Measurements from ENCODE around the gene ATP8A2.

- TF ChIP-seq CTCF (IDR thresholded peaks at IDR 0.05; ENCODE audit: low read length): no peak
- no peak for TF ChIP-seq EZH2 (optimal IDR thresholded peaks at IDR 0.05; ENCODE audit: low read depth, low read length)
These were observed 403.5 kb downstream of the ATP8A2 start for GRCh38 chr13:25775275-25775674.

Measured in MM.1S (cell line).